PC-3 (cell line): Measurements from ENCODE around the gene BNIPL.

Source experiments
- CTCF ChIP-seq: fragments of 300-600 bp; sonication (generic); conservative IDR thresholded peaks from 2 replicates; pipeline ENCODE4 v1.5.1; 2017; ENCODE audit warnings: antibody characterized with exemption, low read depth, mild to moderate bottlenecking, low read length
- EZH2 ChIP-seq: fragments of 300-600 bp; sonication (generic); IDR thresholded peaks from one replicate; pipeline ENCODE4 v1.6.1; 2017; ENCODE audit warnings: antibody characterized with exemption, mild to moderate bottlenecking, low read length; ENCODE audit not compliant: unreplicated experiment
- EZH2phosphoT487 ChIP-seq: fragments of 300-600 bp; sonication (generic); IDR thresholded peaks from 2 replicates; pipeline ENCODE4 v1.6.1; 2018; ENCODE audit warnings: mild to moderate bottlenecking, antibody characterized with exemption, low read length, borderline replicate concordance

- TF ChIP-seq CTCF (no peak), EZH2 (no peak), EZH2phosphoT487 (no peak)
Measured at GRCh38 chr1:151056149-151056548, 19.8 kb downstream of the BNIPL start.
